RWPE1 (cell line): Measurements from ENCODE around the gene PHC2.

ENCODE experiments used
- CTCF ChIA-PET: fragments of 350-600 bp; sonication (Branson Sonifier 250); formaldehyde crosslinking; extraction: SDS; loops from one replicate; lab custom pipeline; 2021; lab: Yijun Ruan, JAX
- POLR2A ChIA-PET: fragments of 400-600 bp; formaldehyde crosslinking; extraction: SDS; loops from one replicate; lab custom pipeline; 2020; ENCODE audit warnings: antibody characterized with exemption; ENCODE audit not compliant: low non-redundant PET; lab: Yijun Ruan, JAX
- DNase-seq: peaks from one replicate; pipeline ENCODE4 v3.0.0; 2012; ENCODE audit warnings: low spot score
- H3K27ac ChIP-seq: fragments of 450-650 bp; 2 replicates; pipeline ENCODE4 v1.5.1; 2017
- CTCF ChIP-seq: fragments of 450-650 bp; conservative IDR thresholded peaks from 2 replicates; pipeline ENCODE4 v1.5.1; 2017; ENCODE audit warnings: low read depth, mild to moderate bottlenecking

Gene PHC2

GRCh38 chr1:33429332-33429731, 1.6 kb downstream of the PHC2 start:
- CTCF ChIA-PET = no interaction called here
- no peak for DNase-seq
- H3K27ac ChIP-seq = no peak overlapping the region
- POLR2A ChIA-PET = interaction anchor here (0.6 kb wide), 1 partner anchor 441 kb away, joined by 4 read pairs; no protein-coding TSS in a partner anchor
- TF ChIP-seq CTCF = no peak

GRCh38 chr1:33428661-33429060, 2.2 kb downstream of the PHC2 start:
- ChIA-PET CTCF (no interaction called here), POLR2A (no interaction called here)
- DNase-seq = no peak
- TF ChIP-seq CTCF = no peak
- H3K27ac ChIP-seq = no peak overlapping the region

DNA sequence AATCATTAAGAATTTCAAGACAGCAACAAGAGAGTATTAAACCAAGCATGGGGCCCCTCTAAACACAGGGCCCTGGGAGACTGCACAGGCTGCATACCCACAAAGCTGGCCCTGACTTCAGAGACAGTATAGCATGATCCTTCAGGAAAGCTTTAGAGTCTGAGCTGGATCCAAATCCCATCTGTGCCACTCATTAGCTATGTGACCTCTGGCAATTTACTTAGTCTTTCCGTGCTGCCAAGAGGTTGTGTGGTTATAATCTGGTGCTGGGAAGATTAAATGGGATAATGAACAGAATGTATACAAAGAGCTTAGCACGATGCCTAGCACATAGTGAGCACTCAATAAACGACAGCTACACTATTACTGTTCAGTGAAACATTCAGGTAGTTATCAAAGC, 4.0 kb downstream of the PHC2 start:
- no peak overlapping the region for H3K27ac ChIP-seq
- TF ChIP-seq CTCF = no peak
- ChIA-PET POLR2A (no interaction called here), CTCF (no interaction called here)
- DNase-seq = no peak

- TF ChIP-seq CTCF = no peak
Measured at GRCh38 chr1:33425900-33426299, 5.0 kb downstream of the PHC2 start.

DNA sequence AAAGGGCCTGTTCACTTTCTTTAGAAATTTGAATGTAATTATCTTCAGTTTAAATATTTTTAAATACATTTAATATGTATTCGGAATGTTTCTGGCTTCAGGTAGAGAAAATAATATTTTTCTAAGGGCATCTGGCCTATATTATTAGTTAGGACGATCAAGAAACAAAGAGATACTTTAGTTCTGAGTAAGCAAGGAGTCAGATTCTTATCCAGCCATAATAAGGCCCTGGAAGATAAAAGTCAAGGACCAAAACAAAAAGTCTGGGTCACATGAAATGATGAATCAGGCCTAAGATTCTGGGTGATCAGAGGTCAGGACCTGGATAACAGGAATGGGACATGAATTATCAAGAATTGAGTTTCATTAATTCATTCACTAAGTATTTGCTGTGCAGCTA, 6.3 kb downstream of the PHC2 start:
- CTCF ChIA-PET = no interaction called here
- POLR2A ChIA-PET = no interaction called here
- no peak for TF ChIP-seq CTCF
- H3K27ac ChIP-seq = no peak overlapping the region
- no peak for DNase-seq

More at GRCh38 chr1:33425900-33426299, 5.0 kb downstream of the PHC2 start:
- DNase-seq = no peak
- ChIA-PET CTCF (no interaction called here), POLR2A (no interaction called here)
- no peak overlapping the region for H3K27ac ChIP-seq

DNA sequence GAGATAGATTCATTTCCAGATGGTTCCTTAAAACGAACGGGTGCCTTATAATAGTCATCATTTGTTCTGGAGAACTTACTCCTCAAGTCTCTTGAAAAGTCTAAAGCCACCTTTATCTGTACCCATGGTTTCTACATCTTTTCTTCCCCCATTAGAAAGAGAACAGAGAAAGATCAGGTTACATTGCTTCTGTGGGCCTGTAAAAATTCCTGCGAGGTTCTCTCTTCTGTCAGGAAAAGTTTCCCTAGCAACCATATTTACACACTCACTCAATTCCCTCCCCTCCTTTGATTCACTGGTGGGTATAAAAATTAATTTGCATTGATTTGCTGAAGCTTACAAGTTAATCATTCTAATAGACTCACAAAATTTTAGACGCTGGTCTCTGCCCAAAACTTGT, 6.7 kb downstream of the PHC2 start:
- POLR2A ChIA-PET = no interaction called here
- CTCF ChIA-PET = no interaction called here
- TF ChIP-seq CTCF = no peak
- DNase-seq = no peak
- no peak overlapping the region for H3K27ac ChIP-seq
